ENCODE data around the gene CENPVL1. TPM values are rescaled to one million over a fixed set of nuclear protein-coding genes. Genes with fewer than 3 reads are reported as not detected.

The CENPVL1 gene
- polyA plus RNA-seq, 1 experiment, result not detected

GRCh38 chrX:51743179-51743957 is 33.1 kb downstream of the CENPVL1 start, which contains the start of gene GSPT2:
TSS of gene GSPT2 (plus strand) at chrX:51743442. CDS start at chrX:51743627, 185 bp downstream.
- no peaks in the 10 kb centered on the region; the same call in 1 of the 2 replicates for H3K27me3 ChIP-seq (ENCODE audit: control insufficient read depth, insufficient read depth, low read length)
- ChIA-PET CTCF (no interaction called here), POLR2A (no interaction called here)
- TF ChIP-seq CTCF (IDR thresholded peaks at IDR 0.05; ENCODE audit: insufficient read depth, low read depth, low read length), result no peak
- peak; percentile 22 for DNase-seq (ENCODE audit: low read depth)
- H3K36me3 ChIP-seq (ENCODE audit: control insufficient read depth, insufficient read depth, low read length), result no peaks in the 10 kb centered on the region
- peak within 1 kb of the TSS; percentile 73 for H3K4me3 ChIP-seq (ENCODE audit: low read depth, low read length)

- Histone ChIP-seq H3K36me3 (ENCODE audit: control insufficient read depth, insufficient read depth, low read length) (no peaks in the 10 kb centered on the region), H3K27me3 (ENCODE audit: control insufficient read depth, insufficient read depth, low read length) (no peaks in the 10 kb centered on the region), H3K4me3 (ENCODE audit: low read depth, low read length) (no peak overlapping the region)
- no peak for TF ChIP-seq CTCF (IDR thresholded peaks at IDR 0.05; ENCODE audit: insufficient read depth, low read depth, low read length)
- ChIA-PET POLR2A (no interaction called here), CTCF (no interaction called here)
- no peak for DNase-seq (ENCODE audit: low read depth)
These were observed 37.4 kb downstream of the CENPVL1 start for GRCh38 chrX:51747671-51748070.

- CTCF ChIA-PET, result no interaction called here
These were observed 48.9 kb downstream of the CENPVL1 start for GRCh38 chrX:51759055-51759839.

GRCh38 chrX:51760657-51761056 is 50.3 kb downstream of the CENPVL1 start:
- Histone ChIP-seq H3K27me3 (ENCODE audit: control insufficient read depth, insufficient read depth, low read length) (no peaks in the 10 kb centered on the region), H3K4me3 (ENCODE audit: low read depth, low read length) (no peak overlapping the region), H3K36me3 (ENCODE audit: control insufficient read depth, insufficient read depth, low read length) (no peaks in the 10 kb centered on the region)
- DNase-seq (ENCODE audit: low read depth), result no peak
- CTCF ChIA-PET, result no interaction called here
- POLR2A ChIA-PET, result no interaction called here
- TF ChIP-seq CTCF (IDR thresholded peaks at IDR 0.05; ENCODE audit: insufficient read depth, low read depth, low read length), result no peak

More at GRCh38 chrX:51759055-51759839, 48.9 kb downstream of the CENPVL1 start:
- POLR2A ChIA-PET, result no interaction called here
- Histone ChIP-seq H3K4me3 (ENCODE audit: low read depth, low read length) (no peak overlapping the region), H3K27me3 (ENCODE audit: control insufficient read depth, insufficient read depth, low read length) (no peaks in the 10 kb centered on the region), H3K36me3 (ENCODE audit: control insufficient read depth, insufficient read depth, low read length) (no peaks in the 10 kb centered on the region)
- no peak for DNase-seq (ENCODE audit: low read depth)
- no peak for TF ChIP-seq CTCF (IDR thresholded peaks at IDR 0.05; ENCODE audit: insufficient read depth, low read depth, low read length)

Other genes starting within 250 kb of the CENPVL1 start
- gene NUDT11, start 213.9 kb upstream of the CENPVL1 start, polyA plus RNA-seq (2011; rRNA removed), result 5.6 and 7.7 TPM in 2 replicates
- not detected in 2 replicates for gene CENPVL3, start 91.6 kb upstream of the CENPVL1 start, polyA plus RNA-seq (2011; rRNA removed)
- not detected in 2 replicates for gene CENPVL2, start 27.7 kb upstream of the CENPVL1 start, polyA plus RNA-seq (2011; rRNA removed)
- gene GSPT2, start 32.9 kb downstream of the CENPVL1 start, polyA plus RNA-seq (2011; rRNA removed), result 2.6 and 4.7 TPM in 2 replicates
- gene MAGED1, start 183.1 kb downstream of the CENPVL1 start, polyA plus RNA-seq (2011; rRNA removed), result 328 and 428 TPM in 2 replicates

All from BJ (cell line).